ENCODE measurements around the gene RASD1. TPM values are rescaled to one million over a fixed set of nuclear protein-coding genes. Genes with fewer than 3 reads are reported as not detected.

Gene RASD1
- polyA plus RNA-seq, 2 of the 4 experiments (the other 2 are of a cell fraction), result 0.92 to 1.4 TPM

DNA sequence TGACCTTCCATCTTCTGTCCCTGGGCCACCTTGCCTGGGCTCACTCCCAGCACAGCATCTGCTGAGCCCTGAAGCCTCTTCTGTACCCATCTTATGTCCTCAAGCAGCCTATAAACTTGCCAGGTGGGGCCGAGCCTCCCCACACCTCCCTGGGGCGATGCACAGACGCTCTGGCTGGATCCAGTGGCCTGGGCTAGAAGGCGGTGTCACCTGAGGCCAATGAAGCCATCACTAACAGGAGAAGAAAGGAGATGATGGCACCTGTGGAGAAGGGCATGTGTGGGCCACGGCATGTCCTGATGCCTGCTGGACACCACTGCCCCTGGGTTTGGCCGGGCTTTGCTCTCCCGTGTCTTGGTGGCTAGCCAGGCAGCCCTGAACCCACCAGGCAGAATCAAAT lies 49.8 kb upstream of the RASD1 start:
- no peak for ATAC-seq
- no peak for DNase-seq (ENCODE audit: low read depth in 1 of 2, low spot score in 1 of 2)
- Histone ChIP-seq H3K4me3 (no peak overlapping the region), H3K27ac (no peak overlapping the region; a peak in 1 of 6 replicates), H3K9me3 (no peaks in the 10 kb centered on the region), H3K4me2 (no peak overlapping the region), H3K4me1 (no peaks in the 10 kb centered on the region)
- no peak for FAIRE-seq
- TF ChIP-seq, protein P1, sequence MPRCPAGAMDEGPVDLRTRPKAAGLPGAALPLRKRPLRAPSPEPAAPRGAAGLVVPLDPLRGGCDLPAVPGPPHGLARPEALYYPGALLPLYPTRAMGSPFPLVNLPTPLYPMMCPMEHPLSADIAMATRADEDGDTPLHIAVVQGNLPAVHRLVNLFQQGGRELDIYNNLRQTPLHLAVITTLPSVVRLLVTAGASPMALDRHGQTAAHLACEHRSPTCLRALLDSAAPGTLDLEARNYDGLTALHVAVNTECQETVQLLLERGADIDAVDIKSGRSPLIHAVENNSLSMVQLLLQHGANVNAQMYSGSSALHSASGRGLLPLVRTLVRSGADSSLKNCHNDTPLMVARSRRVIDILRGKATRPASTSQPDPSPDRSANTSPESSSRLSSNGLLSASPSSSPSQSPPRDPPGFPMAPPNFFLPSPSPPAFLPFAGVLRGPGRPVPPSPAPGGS (IDR thresholded peaks at IDR 0.05), result no peak
- TF ChIP-seq, protein P2, sequence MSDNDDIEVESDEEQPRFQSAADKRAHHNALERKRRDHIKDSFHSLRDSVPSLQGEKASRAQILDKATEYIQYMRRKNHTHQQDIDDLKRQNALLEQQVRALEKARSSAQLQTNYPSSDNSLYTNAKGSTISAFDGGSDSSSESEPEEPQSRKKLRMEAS (IDR thresholded peaks at IDR 0.05), result no peak
- TF ChIP-seq JUN (IDR thresholded peaks at IDR 0.05), result no peak
- TF ChIP-seq RNF2 (IDR thresholded peaks at IDR 0.05; ENCODE audit: borderline replicate concordance, low read depth), result no peak
- TF ChIP-seq ZSCAN20 (CRISPR knock-in tag; IDR thresholded peaks at IDR 0.05), result no peak
- TF ChIP-seq, protein P3, sequence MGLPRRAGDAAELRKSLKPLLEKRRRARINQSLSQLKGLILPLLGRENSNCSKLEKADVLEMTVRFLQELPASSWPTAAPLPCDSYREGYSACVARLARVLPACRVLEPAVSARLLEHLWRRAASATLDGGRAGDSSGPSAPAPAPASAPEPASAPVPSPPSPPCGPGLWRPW (IDR thresholded peaks at IDR 0.05), result no peak
- no peak for TF ChIP-seq EHF (CRISPR knock-in tag; IDR thresholded peaks at IDR 0.05)
- TF ChIP-seq, protein P4, sequence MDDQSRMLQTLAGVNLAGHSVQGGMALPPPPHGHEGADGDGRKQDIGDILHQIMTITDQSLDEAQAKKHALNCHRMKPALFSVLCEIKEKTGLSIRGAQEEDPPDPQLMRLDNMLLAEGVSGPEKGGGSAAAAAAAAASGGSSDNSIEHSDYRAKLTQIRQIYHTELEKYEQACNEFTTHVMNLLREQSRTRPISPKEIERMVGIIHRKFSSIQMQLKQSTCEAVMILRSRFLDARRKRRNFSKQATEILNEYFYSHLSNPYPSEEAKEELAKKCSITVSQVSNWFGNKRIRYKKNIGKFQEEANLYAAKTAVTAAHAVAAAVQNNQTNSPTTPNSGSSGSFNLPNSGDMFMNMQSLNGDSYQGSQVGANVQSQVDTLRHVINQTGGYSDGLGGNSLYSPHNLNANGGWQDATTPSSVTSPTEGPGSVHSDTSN (IDR thresholded peaks at IDR 0.05), result no peak
- TF ChIP-seq ZC3H11A (IDR thresholded peaks at IDR 0.05), result no peak
- TF ChIP-seq PHF8 (IDR thresholded peaks at IDR 0.05; ENCODE audit: borderline replicate concordance, low read depth), result no peak
- TF ChIP-seq HEYL (CRISPR knock-in tag; IDR thresholded peaks at IDR 0.05), result no peak
- no peak for TF ChIP-seq SMC3 (IDR thresholded peaks at IDR 0.05)
- TF ChIP-seq, protein P5, sequence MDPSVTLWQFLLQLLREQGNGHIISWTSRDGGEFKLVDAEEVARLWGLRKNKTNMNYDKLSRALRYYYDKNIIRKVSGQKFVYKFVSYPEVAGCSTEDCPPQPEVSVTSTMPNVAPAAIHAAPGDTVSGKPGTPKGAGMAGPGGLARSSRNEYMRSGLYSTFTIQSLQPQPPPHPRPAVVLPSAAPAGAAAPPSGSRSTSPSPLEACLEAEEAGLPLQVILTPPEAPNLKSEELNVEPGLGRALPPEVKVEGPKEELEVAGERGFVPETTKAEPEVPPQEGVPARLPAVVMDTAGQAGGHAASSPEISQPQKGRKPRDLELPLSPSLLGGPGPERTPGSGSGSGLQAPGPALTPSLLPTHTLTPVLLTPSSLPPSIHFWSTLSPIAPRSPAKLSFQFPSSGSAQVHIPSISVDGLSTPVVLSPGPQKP (IDR thresholded peaks at IDR 0.05; ENCODE audit: low read depth, low read length), result no peak
- TF ChIP-seq POLR2A (IDR thresholded peaks at IDR 0.05; ENCODE audit: low read length), result no peak
- TF ChIP-seq BHLHE40 (IDR thresholded peaks at IDR 0.05; ENCODE audit: low read depth, low read length), result no peak
- no peak for TF ChIP-seq HOXA7 (CRISPR knock-in tag; IDR thresholded peaks at IDR 0.05)
- no peak for TF ChIP-seq ZFP36 (IDR thresholded peaks at IDR 0.05; ENCODE audit: borderline replicate concordance, partially characterized antibody)
- no peak for TF ChIP-seq RCOR1 (IDR thresholded peaks at IDR 0.05; ENCODE audit: low read depth, low read length)
- TF ChIP-seq, protein P6, sequence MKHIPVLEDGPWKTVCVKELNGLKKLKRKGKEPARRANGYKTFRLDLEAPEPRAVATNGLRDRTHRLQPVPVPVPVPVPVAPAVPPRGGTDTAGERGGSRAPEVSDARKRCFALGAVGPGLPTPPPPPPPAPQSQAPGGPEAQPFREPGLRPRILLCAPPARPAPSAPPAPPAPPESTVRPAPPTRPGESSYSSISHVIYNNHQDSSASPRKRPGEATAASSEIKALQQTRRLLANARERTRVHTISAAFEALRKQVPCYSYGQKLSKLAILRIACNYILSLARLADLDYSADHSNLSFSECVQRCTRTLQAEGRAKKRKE (CRISPR knock-in tag; IDR thresholded peaks at IDR 0.05; ENCODE audit: low read depth), result no peak
- CTCF ChIA-PET, result interaction anchor here (1.0 to 5.4 kb wide), 5 partner anchors 10 to 192 kb away, joined by 3 to 31 read pairs (median 4); no protein-coding TSS in a partner anchor
- POLR2A ChIA-PET, result no interaction called here
- WGBS (ENCODE audit: missing lambda C conversion rate), result 90% methylated on average over 7 of the region's 7 CpGs

DNA sequence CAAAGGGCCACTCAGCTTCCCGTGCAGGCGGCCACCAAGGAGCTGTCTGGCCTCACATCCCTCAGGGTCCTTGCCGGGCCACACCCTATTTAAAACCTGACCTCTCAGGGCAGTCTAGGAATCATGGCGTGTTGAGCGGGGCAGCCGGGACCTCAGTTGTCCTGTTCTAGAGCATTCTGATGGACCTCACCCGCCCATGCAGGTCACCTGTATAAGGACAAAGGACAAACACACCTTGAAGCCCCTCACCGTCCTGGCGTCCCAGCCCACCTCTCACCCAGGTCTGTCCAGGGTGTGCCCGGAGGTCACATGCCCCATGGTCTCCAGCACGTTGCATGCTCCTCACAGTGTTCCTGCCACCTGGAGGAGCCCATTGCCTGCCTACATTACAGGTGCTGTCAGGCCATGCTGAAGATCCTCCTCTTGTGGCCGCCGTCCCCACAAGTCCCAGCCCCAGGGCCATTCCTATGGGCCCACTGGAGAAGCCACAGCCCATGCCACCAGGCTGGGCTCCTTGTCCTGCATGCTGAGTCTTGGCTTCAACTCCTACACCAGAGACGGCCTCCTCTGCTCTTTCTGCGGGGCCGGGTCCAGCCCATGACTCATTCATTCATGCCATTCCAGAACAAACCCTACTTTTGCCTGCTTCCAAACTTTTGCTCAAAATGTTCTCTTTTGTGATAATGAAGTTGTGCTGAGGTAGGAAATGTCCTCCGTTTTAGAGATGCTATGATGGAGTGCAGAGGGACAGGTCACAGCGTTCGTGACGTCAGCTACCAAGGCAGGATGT lies 49.0 kb upstream of the RASD1 start:
- H3K9me3 ChIP-seq, result no peaks in the 10 kb centered on the region
- DNase-seq (ENCODE audit: low read depth in 1 of 2, low spot score in 1 of 2) (no peak), ATAC-seq (no peak), FAIRE-seq (no peak)
- H3K4me1 ChIP-seq, result no peaks in the 10 kb centered on the region; the same call in 2 of the 3 replicates
- no peak for TF ChIP-seq TFCP2L1 (CRISPR knock-in tag; IDR thresholded peaks at IDR 0.05)
- TF ChIP-seq, protein P4 (IDR thresholded peaks at IDR 0.05), result no peak
- no peak for TF ChIP-seq CBX2 (IDR thresholded peaks at IDR 0.05; ENCODE audit: borderline replicate concordance, low read depth)
- TF ChIP-seq, protein P6 (CRISPR knock-in tag; IDR thresholded peaks at IDR 0.05; ENCODE audit: low read depth), result no peak
- TF ChIP-seq RNF2 (IDR thresholded peaks at IDR 0.05; ENCODE audit: borderline replicate concordance, low read depth), result no peak
- TF ChIP-seq NFE2L2 (conservative IDR thresholded peaks at IDR 0.05; ENCODE audit: low read length), result no peak
- no peak for TF ChIP-seq HDAC2 (IDR thresholded peaks at IDR 0.05)
- no peak overlapping the region; a peak in 1 of 6 replicates for H3K27ac ChIP-seq
- 91% methylated on average over 20 of the region's 20 CpGs for WGBS (ENCODE audit: missing lambda C conversion rate)
- POLR2A ChIA-PET, result no interaction called here
- CTCF ChIA-PET, result interaction anchor here (2.1 to 5.4 kb wide), 2 partner anchors 20 to 24 kb away, joined by 5 to 31 read pairs; no protein-coding TSS in a partner anchor
- H3K4me2 ChIP-seq, result no peak overlapping the region
- no peak overlapping the region for H3K4me3 ChIP-seq

Measured in A549 (cell line).